Measurements from ENCODE around the gene SOX10. TPM values are rescaled to one million over a fixed set of nuclear protein-coding genes. Genes with fewer than 3 reads are reported as not detected.

SOX10 gene
- total RNA-seq (2012; rRNA removed) = not detected in 2 replicates
- not detected in 2 replicates for polyA plus RNA-seq (2012; rRNA removed)
- polyA plus RNA-seq (2012; cell fraction: cytosol; rRNA removed) = not detected in 2 replicates
- polyA plus RNA-seq (2012; cell fraction: nucleus; rRNA removed; ENCODE audit: low replicate concordance) = not detected in 2 replicates
- Bru-seq, nascent RNA = not detected
- BruChase-seq, experiment 1, labeled RNA remaining after a 6-hour chase = not detected
- not detected for BruChase-seq, experiment 2, labeled RNA remaining after a 2-hour chase
- long read RNA-seq = 0 reads

DNA sequence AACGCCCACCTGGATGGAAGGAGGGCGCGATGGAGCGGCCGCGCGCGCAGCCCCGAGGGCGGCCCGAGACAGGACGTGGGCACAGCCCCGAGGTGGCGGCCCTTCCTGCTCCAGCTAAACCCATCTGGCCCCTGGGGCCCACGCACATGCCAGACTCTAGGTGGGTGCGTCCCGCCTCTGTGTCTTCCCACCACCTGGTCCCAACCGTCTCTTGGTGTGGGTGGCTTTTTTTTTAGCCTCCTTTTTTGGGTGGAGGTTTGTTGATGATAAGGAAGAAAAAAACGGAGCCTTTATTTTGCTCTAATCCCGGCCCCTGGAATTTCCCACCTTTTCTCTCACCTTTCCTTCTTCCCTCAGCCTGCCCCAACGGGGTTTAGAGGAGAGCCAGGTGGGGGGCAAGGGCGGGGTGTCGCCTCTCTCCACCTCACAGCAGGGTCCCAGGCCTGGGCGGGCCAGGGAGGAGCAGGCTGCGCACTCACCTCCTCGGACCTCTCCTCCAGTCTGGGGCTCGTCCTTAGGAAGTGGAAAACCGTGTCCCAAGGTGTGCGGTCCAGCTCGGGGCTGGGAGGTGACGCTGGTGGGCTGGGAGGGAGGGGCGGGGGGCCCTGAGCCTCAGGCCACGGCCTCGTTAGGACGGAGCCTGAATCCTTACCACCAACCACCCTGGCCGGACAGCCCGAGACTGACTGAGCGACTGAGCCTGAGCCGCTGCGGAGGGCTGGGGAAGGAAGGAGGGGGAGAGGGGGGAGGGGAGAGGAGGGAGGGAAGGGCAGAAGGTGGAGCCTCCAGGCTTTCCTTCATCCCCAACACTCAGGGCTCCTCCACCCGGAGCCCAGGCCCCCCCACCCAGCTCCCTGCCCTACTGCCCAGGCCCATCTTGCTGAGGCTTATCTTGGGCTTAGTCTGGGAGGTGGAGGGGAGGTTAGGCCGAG lies at the start of gene SOX10:
TSS of gene SOX10 (minus strand) at position 696 of the 932 bp plus-strand sequence. CDS start 771 bp downstream, outside the sequence.
- Histone ChIP-seq H3K4me2 (ENCODE audit: low read depth, low read length) (no peak within 1 kb of the TSS), H4K8ac (ENCODE audit: low read depth in 2 of 2, low read length in 2 of 2) (no peak within 1 kb of the TSS), H3K9me3 (ENCODE audit: control insufficient read depth, insufficient read depth, low read length) (no peaks in the 10 kb centered on the region), H3K23ac (ENCODE audit: low read depth, low read length) (no peak within 1 kb of the TSS), H3K27me3 (ENCODE audit: control insufficient read depth, insufficient read depth, low read length) (no peaks in the 10 kb centered on the region), H3K4me1 (ENCODE audit: control insufficient read depth, insufficient read depth, low read length) (no peaks in the 10 kb centered on the region), H3K4me3 (ENCODE audit: insufficient read depth, low read depth, low read length) (no peak within 1 kb of the TSS), H2AK9ac (replicated peaks; ENCODE audit: low read depth, low read length, poor library complexity) (no peak within 1 kb of the TSS), H3K4ac (ENCODE audit: low read depth, low read length) (no peak within 1 kb of the TSS), H3K27ac (ENCODE audit: insufficient read depth, low read length) (no peak within 1 kb of the TSS), H3K9me1 (ENCODE audit: insufficient read depth, low read length) (no peaks in the 10 kb centered on the region), H3K18ac (ENCODE audit: low read depth, low read length) (no peak within 1 kb of the TSS), H4K5ac (ENCODE audit: low read depth, low read length) (no peak within 1 kb of the TSS), H3K14ac (replicated peaks; ENCODE audit: low read depth, low read length) (no peak within 1 kb of the TSS), H2AK5ac (ENCODE audit: low read depth, low read length) (no peak within 1 kb of the TSS), H2BK15ac (ENCODE audit: low read depth, low read length) (no peak within 1 kb of the TSS), H2AFZ (replicated peaks; ENCODE audit: low read length, poor library complexity) (no peak within 1 kb of the TSS), H3K79me1 (ENCODE audit: low read depth in 1 of 2, low read length in 2 of 2) (no peaks in the 10 kb centered on the region), H3K9ac (ENCODE audit: low read depth, low read length) (no peak within 1 kb of the TSS), H2BK5ac (ENCODE audit: low read depth, low read length, poor library complexity, severe bottlenecking) (no peak within 1 kb of the TSS), H3K36me3 (ENCODE audit: control insufficient read depth, insufficient read depth, low read length) (no peaks in the 10 kb centered on the region), H3K56ac (ENCODE audit: extremely low read depth, insufficient read depth, low read length) (no peak within 1 kb of the TSS), H4K91ac (ENCODE audit: insufficient read depth, low read depth, low read length) (no peak within 1 kb of the TSS), H2BK20ac (ENCODE audit: low read depth, low read length) (no peak within 1 kb of the TSS), H4K20me1 (ENCODE audit: insufficient read depth, low read length) (no peaks in the 10 kb centered on the region), H2BK120ac (ENCODE audit: low read depth, low read length) (no peak within 1 kb of the TSS)
- POLR2A ChIA-PET (ENCODE audit: unreplicated experiment) = no interaction called here
- CTCF ChIA-PET = no interaction called here
- DNase-seq (no peak), ATAC-seq (ENCODE audit: low read depth) (no peak)
- BruUV-seq (replicated peaks) = no TSS peak
- intact Hi-C loops (cut with micrococcal nuclease) = no loop called here
- in situ Hi-C loops (cut with MboI; ENCODE audit: low sequenced_read_pairs) = no loop called here
- TF ChIP-seq, protein P1, sequence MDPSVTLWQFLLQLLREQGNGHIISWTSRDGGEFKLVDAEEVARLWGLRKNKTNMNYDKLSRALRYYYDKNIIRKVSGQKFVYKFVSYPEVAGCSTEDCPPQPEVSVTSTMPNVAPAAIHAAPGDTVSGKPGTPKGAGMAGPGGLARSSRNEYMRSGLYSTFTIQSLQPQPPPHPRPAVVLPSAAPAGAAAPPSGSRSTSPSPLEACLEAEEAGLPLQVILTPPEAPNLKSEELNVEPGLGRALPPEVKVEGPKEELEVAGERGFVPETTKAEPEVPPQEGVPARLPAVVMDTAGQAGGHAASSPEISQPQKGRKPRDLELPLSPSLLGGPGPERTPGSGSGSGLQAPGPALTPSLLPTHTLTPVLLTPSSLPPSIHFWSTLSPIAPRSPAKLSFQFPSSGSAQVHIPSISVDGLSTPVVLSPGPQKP (IDR thresholded peaks at IDR 0.05; ENCODE audit: borderline replicate concordance, low read depth, low read length) = no peak
- no peak for TF ChIP-seq NFE2L2 (IDR thresholded peaks at IDR 0.05; ENCODE audit: low read depth, low read length)
- WGBS, 2 experiments (ENCODE audit: extremely low coverage in 2 of 2, insufficient read length in 1 of 2) = 75% methylated on average over 4 of the region's 42 CpGs; no CpG with 5 or more reads in 1 of the 2 experiments
- dilution Hi-C loops (cut with HindIII; ENCODE audit: low sequenced_read_pairs, unreplicated experiment) = no loop called here
